Neural progenitor cell (in vitro differentiated cells): ENCODE results near the gene ROR2. TPM values are rescaled to one million over a fixed set of nuclear protein-coding genes. Genes with fewer than 3 reads are reported as not detected.

Experiments used
- DNase-seq: peaks from one replicate; pipeline ENCODE4 v3.0.0-alpha.2; 2016; ENCODE audit warnings: low spot score
- H2AFZ ChIP-seq: fragments of 200-600 bp; sonication (generic); replicated peaks from 2 replicates; pipeline ENCODE4 v1.6.1; 2016; ENCODE audit warnings: antibody characterized with exemption
- H3F3A ChIP-seq: fragments of 200-600 bp; sonication (generic); 2 replicates; pipeline ENCODE4 v1.6.1; 2016; ENCODE audit warnings: antibody characterized with exemption, low read depth
- H3K27ac ChIP-seq: fragments of 200-600 bp; sonication (generic); 2 replicates; pipeline ENCODE4 v1.5.1; 2016; ENCODE audit warnings: mild to moderate bottlenecking
- H3K27me3 ChIP-seq: fragments of 200-600 bp; sonication (generic); 2 replicates; pipeline ENCODE4 v1.6.1; 2016; ENCODE audit warnings: mild to moderate bottlenecking, moderate library complexity
- H3K36me3 ChIP-seq: fragments of 200-600 bp; sonication (generic); 2 replicates; pipeline ENCODE4 v1.5.1; 2016
- H3K4me1 ChIP-seq: fragments of 200-600 bp; sonication (generic); 2 replicates; pipeline ENCODE4 v1.6.1; 2016; ENCODE audit warnings: mixed run types
- H3K4me2 ChIP-seq: fragments of 200-600 bp; sonication (generic); 2 replicates; pipeline ENCODE4 v1.6.1; 2016
- H3K4me3 ChIP-seq: fragments of 200-600 bp; sonication (generic); 2 replicates; pipeline ENCODE4 v1.5.1; 2016
- H3K79me2 ChIP-seq: fragments of 200-600 bp; sonication (generic); 2 replicates; pipeline ENCODE4 v1.6.1; 2016; ENCODE audit warnings: low read depth
- H3K9ac ChIP-seq: fragments of 200-600 bp; sonication (generic); 2 replicates; pipeline ENCODE4 v1.6.1; 2016
- H3K9me3 ChIP-seq: fragments of 200-600 bp; sonication (generic); 2 replicates; pipeline ENCODE4 v1.5.1; 2016; ENCODE audit warnings: low read depth
- H4K20me1 ChIP-seq: fragments of 200-600 bp; sonication (generic); 2 replicates; pipeline ENCODE4 v1.6.1; 2016; ENCODE audit warnings: low read depth
- H3K27ac Mint-ChIP-seq: 3 replicates; pipeline ENCODE4 v1.8.0; 2021; ENCODE audit warnings: mixed read lengths
- H3K27me3 Mint-ChIP-seq: 2 replicates; pipeline ENCODE4 v1.8.0; 2022; ENCODE audit warnings: low read depth, mild to moderate bottlenecking, inconsistent platforms, moderate library complexity, mixed read lengths; ENCODE audit not compliant: insufficient read depth
- H3K36me3 Mint-ChIP-seq: 3 replicates; pipeline ENCODE4 v1.8.0; 2021; ENCODE audit warnings: mixed read lengths
- H3K4me1 Mint-ChIP-seq: 3 replicates; pipeline ENCODE4 v1.8.0; 2021; ENCODE audit warnings: mixed read lengths
- H3K4me3 Mint-ChIP-seq: 3 replicates; pipeline ENCODE4 v1.8.0; 2021; ENCODE audit warnings: mild to moderate bottlenecking, moderate library complexity, mixed read lengths
- H3K9me3 Mint-ChIP-seq: 3 replicates; pipeline ENCODE4 v1.8.0; 2020; ENCODE audit warnings: mixed read lengths
- CTCF ChIP-seq: fragments of 200-600 bp; sonication (generic); IDR thresholded peaks from 2 replicates; pipeline ENCODE4 v1.5.1; 2017; ENCODE audit warnings: antibody characterized with exemption, mild to moderate bottlenecking
- EZH2 ChIP-seq: fragments of 200-600 bp; sonication (generic); IDR thresholded peaks from 2 replicates; pipeline ENCODE4 v1.6.1; 2017; ENCODE audit warnings: antibody characterized with exemption, mild to moderate bottlenecking, moderate library complexity
- EZH2phosphoT487 ChIP-seq: fragments of 200-600 bp; sonication (generic); IDR thresholded peaks from 2 replicates; pipeline ENCODE4 v1.6.1; 2017; ENCODE audit warnings: antibody characterized with exemption
- total RNA-seq: library from RNA; depleted of rRNA; stranded (reverse); fragments of >200 nt; gene quantifications from 2 replicates; pipeline ENCODE4 v1.2.3, GENCODE V29; 2015; ENCODE audit warnings: low replicate concordance

Gene ROR2
- total RNA-seq, 1 donor from 2014 or later = 20.1 TPM

GRCh38 chr9:91905237-91905650 lies 44.8 kb downstream of the ROR2 start:
- H3K4me1 Mint-ChIP-seq = peaks cover 47% of the 10 kb centered on the region
- H3K9me3 Mint-ChIP-seq = no peaks in the 10 kb centered on the region
- no peak for DNase-seq
- peaks cover 2% of the 10 kb centered on the region for H3K27me3 Mint-ChIP-seq
- Histone ChIP-seq H4K20me1 (peaks cover 77% of the 10 kb centered on the region), H2AFZ (no peak overlapping the region), H3F3A (no peaks in the 10 kb centered on the region), H3K36me3 (no peaks in the 10 kb centered on the region), H3K4me2 (no peak overlapping the region), H3K27me3 (no peaks in the 10 kb centered on the region), H3K4me1 (peaks cover 42% of the 10 kb centered on the region), H3K4me3 (no peak overlapping the region), H3K79me2 (peaks cover 58% of the 10 kb centered on the region), H3K9ac (no peak overlapping the region), H3K9me3 (no peaks in the 10 kb centered on the region), H3K27ac (no peak overlapping the region)
- H3K27ac Mint-ChIP-seq = no peak overlapping the region
- no peak overlapping the region for H3K4me3 Mint-ChIP-seq
- H3K36me3 Mint-ChIP-seq = peaks cover 4% of the 10 kb centered on the region
- TF ChIP-seq EZH2phosphoT487 (no peak), CTCF (no peak), EZH2 (no peak)

- Mint-ChIP-seq H3K27ac (no peak overlapping the region), H3K27me3 (peaks cover 2% of the 10 kb centered on the region), H3K9me3 (no peaks in the 10 kb centered on the region), H3K4me1 (peaks cover 50% of the 10 kb centered on the region), H3K4me3 (no peak overlapping the region), H3K36me3 (peaks cover 3% of the 10 kb centered on the region)
- no peak for DNase-seq
- Histone ChIP-seq H3K9me3 (no peaks in the 10 kb centered on the region), H2AFZ (no peak overlapping the region), H3K4me2 (no peak overlapping the region), H3K79me2 (peaks cover 57% of the 10 kb centered on the region), H3K27ac (no peak overlapping the region), H4K20me1 (peaks cover 80% of the 10 kb centered on the region), H3F3A (no peaks in the 10 kb centered on the region), H3K9ac (no peak overlapping the region), H3K4me3 (no peak overlapping the region), H3K27me3 (no peaks in the 10 kb centered on the region), H3K4me1 (peaks cover 47% of the 10 kb centered on the region), H3K36me3 (no peaks in the 10 kb centered on the region)
- no peak for TF ChIP-seq EZH2
- no peak for TF ChIP-seq EZH2phosphoT487
These were observed 45.3 kb downstream of the ROR2 start for GRCh38 chr9:91904588-91905236.

- Mint-ChIP-seq H3K27ac (no peak overlapping the region), H3K4me1 (peaks cover 60% of the 10 kb centered on the region)
- no peak for TF ChIP-seq EZH2phosphoT487
- TF ChIP-seq EZH2 = no peak
These were observed 46.7 kb downstream of the ROR2 start for GRCh38 chr9:91903126-91903911.

GRCh38 chr9:91902475-91903125 lies 47.4 kb downstream of the ROR2 start:
- Histone ChIP-seq H3K4me1 (peaks cover 47% of the 10 kb centered on the region), H3K36me3 (no peaks in the 10 kb centered on the region), H3K4me3 (no peak overlapping the region), H3K27me3 (no peaks in the 10 kb centered on the region), H3K4me2 (no peak overlapping the region), H3K9me3 (no peaks in the 10 kb centered on the region), H3F3A (no peaks in the 10 kb centered on the region), H4K20me1 (peaks cover 84% of the 10 kb centered on the region), H3K79me2 (peaks cover 59% of the 10 kb centered on the region), H3K9ac (no peak overlapping the region), H3K27ac (no peak overlapping the region), H2AFZ (no peak overlapping the region)
- Mint-ChIP-seq H3K4me3 (no peak overlapping the region), H3K27me3 (peaks cover 2% of the 10 kb centered on the region), H3K9me3 (no peaks in the 10 kb centered on the region), H3K27ac (no peak overlapping the region), H3K36me3 (peaks cover 7% of the 10 kb centered on the region), H3K4me1 (peaks cover 60% of the 10 kb centered on the region)
- TF ChIP-seq EZH2phosphoT487 (no peak), CTCF (no peak), EZH2 (no peak)
- no peak for DNase-seq

More at GRCh38 chr9:91903126-91903911, 46.7 kb downstream of the ROR2 start:
- Mint-ChIP-seq H3K36me3 (peaks cover 5% of the 10 kb centered on the region), H3K27me3 (peaks cover 2% of the 10 kb centered on the region), H3K4me3 (no peak overlapping the region), H3K9me3 (no peaks in the 10 kb centered on the region)
- no peaks in the 10 kb centered on the region for H3K9me3 ChIP-seq
- H3K27me3 ChIP-seq = no peaks in the 10 kb centered on the region
- no peak overlapping the region for H3K9ac ChIP-seq
- H3K4me3 ChIP-seq = no peak overlapping the region
- H4K20me1 ChIP-seq = peaks cover 84% of the 10 kb centered on the region
- H3K4me1 ChIP-seq = peaks cover 54% of the 10 kb centered on the region
- DNase-seq = no peak
- H3F3A ChIP-seq = no peaks in the 10 kb centered on the region
- no peaks in the 10 kb centered on the region for H3K36me3 ChIP-seq
- H2AFZ ChIP-seq = no peak overlapping the region
- no peak overlapping the region for H3K27ac ChIP-seq
- peaks cover 60% of the 10 kb centered on the region for H3K79me2 ChIP-seq
- H3K4me2 ChIP-seq = no peak overlapping the region
